Measurements from ENCODE around the gene DLST.
A peak's percentile ranks its signal among the peaks of the same experiment; 100 is the strongest.

Gene DLST

DNA sequence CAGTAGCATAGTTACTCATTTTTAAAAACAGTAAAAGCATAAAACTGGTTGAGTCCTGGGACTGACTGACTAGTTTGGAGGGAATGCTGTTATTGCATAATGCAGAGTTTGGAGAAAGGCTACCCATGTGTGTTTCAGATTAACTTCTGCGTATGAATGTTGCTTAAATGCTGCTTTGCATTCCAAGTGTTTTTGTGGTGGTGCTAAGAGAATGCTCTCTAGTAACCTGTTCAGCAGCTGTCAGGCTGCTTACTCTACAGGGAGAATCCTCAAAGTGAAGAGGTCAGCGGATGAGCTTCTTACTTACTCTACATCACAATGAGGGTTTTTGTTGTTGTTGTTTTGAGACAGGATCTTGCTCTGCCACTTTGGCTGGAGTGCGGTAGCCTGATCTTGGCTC, 4.3 kb downstream of the DLST start:
- H3K56ac ChIP-seq (ENCODE audit: low read length) = no peak overlapping the region
- no peak overlapping the region for H2BK5ac ChIP-seq (ENCODE audit: low read length)
- peaks cover 13% of the 10 kb centered on the region for H3K79me1 ChIP-seq (ENCODE audit: low read length)
- H3K27me3 ChIP-seq (ENCODE audit: insufficient read depth, low read length, poor library complexity) = no peaks in the 10 kb centered on the region
- no peak overlapping the region for H2AK5ac ChIP-seq (ENCODE audit: low read length)
- no peak overlapping the region for H2BK15ac ChIP-seq (replicated peaks; ENCODE audit: low read depth)
- H3K23ac ChIP-seq (ENCODE audit: low read length) = no peak overlapping the region
- DNase-seq = peak; percentile 74
- H3K4me1 ChIP-seq (ENCODE audit: control insufficient read depth, low read depth, low read length) = peaks cover 10% of the 10 kb centered on the region
- no peak overlapping the region for H4K5ac ChIP-seq (ENCODE audit: low read length)
- no peaks in the 10 kb centered on the region for H3K36me3 ChIP-seq (ENCODE audit: control insufficient read depth, insufficient read depth, low read length)
- no peak overlapping the region for H3K18ac ChIP-seq (ENCODE audit: low read length)
- H3K27ac ChIP-seq (ENCODE audit: low read depth, low read length) = no peak overlapping the region
- H3K4ac ChIP-seq (ENCODE audit: low read depth, low read length) = no peak overlapping the region
- no peak overlapping the region for H4K8ac ChIP-seq (ENCODE audit: low read depth, low read length)
- H3K79me2 ChIP-seq (ENCODE audit: control insufficient read depth, insufficient read depth, low read length) = peaks cover 58% of the 10 kb centered on the region
- no peak overlapping the region for H2BK120ac ChIP-seq (ENCODE audit: low read depth, low read length)
- H3K9ac ChIP-seq (ENCODE audit: low read length) = no peak overlapping the region
- WGBS (ENCODE audit: extremely low coverage, insufficient coverage, low lambda C conversion rate) = no CpG with 5 or more reads among the region's 3 CpGs
- no peak overlapping the region for H3K4me3 ChIP-seq (ENCODE audit: low read length)
- H3K4me2 ChIP-seq (ENCODE audit: low read length) = no peak overlapping the region

DNA sequence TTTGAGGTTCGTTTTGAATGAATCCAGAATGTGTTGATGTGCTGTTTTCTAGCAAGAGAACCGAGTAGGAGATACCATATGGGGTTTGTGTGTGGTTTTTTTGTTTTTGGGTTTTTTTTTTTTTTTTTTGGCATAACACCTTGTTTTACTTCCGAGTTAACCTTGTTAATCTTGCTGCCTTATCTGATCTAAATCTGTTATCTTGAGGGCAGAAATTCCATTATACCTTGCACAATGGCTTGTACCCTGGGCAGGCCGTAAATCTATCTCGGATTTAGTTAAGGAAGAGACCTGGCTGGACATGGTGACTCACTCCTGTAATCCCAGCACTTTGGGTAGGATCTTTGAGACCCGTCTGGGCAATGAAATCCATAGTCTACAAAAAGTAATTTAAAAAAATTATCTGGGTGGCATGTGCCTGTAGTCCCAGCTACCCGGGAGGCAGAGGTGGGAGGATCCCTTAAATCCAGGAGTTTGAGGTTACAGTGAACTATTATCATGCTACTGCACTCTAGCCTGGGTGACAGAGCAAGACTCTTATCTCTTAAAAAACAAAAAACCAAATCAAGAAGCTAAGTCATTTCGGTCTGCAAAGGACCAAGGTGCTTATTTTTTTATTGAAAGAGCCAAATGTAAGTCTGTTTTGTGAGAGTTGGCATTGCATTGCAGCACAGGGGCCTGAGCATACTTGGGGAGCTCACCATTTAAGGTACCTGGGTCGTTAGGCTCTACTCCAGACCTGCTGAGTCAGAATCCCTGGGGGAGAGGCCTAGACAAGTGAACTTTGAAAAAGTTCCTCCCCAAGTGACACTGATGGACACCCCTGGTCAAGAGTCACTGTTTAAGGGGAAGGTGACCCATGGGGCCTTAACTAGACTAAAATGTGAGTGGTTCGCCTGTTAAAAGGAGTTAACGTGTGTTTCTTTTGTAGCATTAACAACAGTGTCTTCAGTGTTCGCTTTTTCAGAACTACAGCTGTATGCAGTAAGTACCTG, 6.7 kb downstream of the DLST start:
- Histone ChIP-seq H4K8ac (ENCODE audit: low read depth, low read length) (no peak overlapping the region), H3K4me2 (ENCODE audit: low read length) (no peak overlapping the region), H3K4ac (ENCODE audit: low read depth, low read length) (no peak overlapping the region), H3K79me2 (ENCODE audit: control insufficient read depth, insufficient read depth, low read length) (peaks cover 43% of the 10 kb centered on the region), H4K5ac (ENCODE audit: low read length) (no peak overlapping the region), H3K27me3 (ENCODE audit: insufficient read depth, low read length, poor library complexity) (no peaks in the 10 kb centered on the region), H3K36me3 (ENCODE audit: control insufficient read depth, insufficient read depth, low read length) (peaks cover 2% of the 10 kb centered on the region), H3K9ac (ENCODE audit: low read length) (no peak overlapping the region), H3K56ac (ENCODE audit: low read length) (no peak overlapping the region), H2BK5ac (ENCODE audit: low read length) (no peak overlapping the region), H3K4me3 (ENCODE audit: low read length) (no peak overlapping the region), H2BK120ac (ENCODE audit: low read depth, low read length) (no peak overlapping the region), H2BK15ac (replicated peaks; ENCODE audit: low read depth) (no peak overlapping the region), H3K79me1 (ENCODE audit: low read length) (peaks cover 7% of the 10 kb centered on the region), H3K18ac (ENCODE audit: low read length) (no peak overlapping the region), H3K27ac (ENCODE audit: low read depth, low read length) (no peak overlapping the region), H2AK5ac (ENCODE audit: low read length) (no peak overlapping the region), H3K4me1 (ENCODE audit: control insufficient read depth, low read depth, low read length) (peaks cover 10% of the 10 kb centered on the region), H3K23ac (ENCODE audit: low read length) (no peak overlapping the region)
- WGBS (ENCODE audit: extremely low coverage, insufficient coverage, low lambda C conversion rate) = no CpG with 5 or more reads among the region's 12 CpGs
- peak; percentile 54 for DNase-seq

DNA sequence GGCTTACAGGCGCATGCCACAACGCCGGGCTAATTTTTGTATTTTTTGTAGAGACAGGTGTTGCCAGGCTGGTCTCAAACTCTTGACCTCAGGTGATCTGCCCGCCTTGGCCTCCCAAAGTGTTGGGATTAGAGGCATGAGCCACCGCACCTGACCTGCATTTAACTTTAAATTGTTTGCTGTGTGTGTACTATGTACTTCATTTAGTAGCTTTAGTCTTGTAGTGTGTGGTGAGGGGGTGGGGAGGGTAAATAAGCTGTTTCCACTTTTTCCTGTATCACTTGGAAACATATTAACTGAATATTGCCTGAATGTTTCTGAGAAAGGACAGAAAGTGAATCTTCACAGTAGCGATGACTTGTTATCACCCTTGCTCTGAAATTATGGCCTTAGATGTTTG, 8.5 kb downstream of the DLST start:
- Histone ChIP-seq H3K18ac (ENCODE audit: low read length) (no peak overlapping the region), H3K23ac (ENCODE audit: low read length) (no peak overlapping the region), H3K4me1 (ENCODE audit: control insufficient read depth, low read depth, low read length) (peaks cover under 1% of the 10 kb centered on the region), H4K8ac (ENCODE audit: low read depth, low read length) (no peak overlapping the region), H2BK15ac (replicated peaks; ENCODE audit: low read depth) (no peak overlapping the region), H2AK5ac (ENCODE audit: low read length) (no peak overlapping the region), H2BK5ac (ENCODE audit: low read length) (no peak overlapping the region), H4K5ac (ENCODE audit: low read length) (no peak overlapping the region), H3K27me3 (ENCODE audit: insufficient read depth, low read length, poor library complexity) (no peaks in the 10 kb centered on the region), H3K79me2 (ENCODE audit: control insufficient read depth, insufficient read depth, low read length) (peaks cover 25% of the 10 kb centered on the region), H3K56ac (ENCODE audit: low read length) (no peak overlapping the region), H2BK120ac (ENCODE audit: low read depth, low read length) (no peak overlapping the region), H3K79me1 (ENCODE audit: low read length) (peaks cover 4% of the 10 kb centered on the region), H3K36me3 (ENCODE audit: control insufficient read depth, insufficient read depth, low read length) (peaks cover 9% of the 10 kb centered on the region), H3K4ac (ENCODE audit: low read depth, low read length) (no peak overlapping the region), H3K4me2 (ENCODE audit: low read length) (no peak overlapping the region), H3K27ac (ENCODE audit: low read depth, low read length) (no peak overlapping the region), H3K4me3 (ENCODE audit: low read length) (no peak overlapping the region), H3K9ac (ENCODE audit: low read length) (no peak overlapping the region)
- no CpG with 5 or more reads among the region's 6 CpGs for WGBS (ENCODE audit: extremely low coverage, insufficient coverage, low lambda C conversion rate)
- DNase-seq = no peak

DNA sequence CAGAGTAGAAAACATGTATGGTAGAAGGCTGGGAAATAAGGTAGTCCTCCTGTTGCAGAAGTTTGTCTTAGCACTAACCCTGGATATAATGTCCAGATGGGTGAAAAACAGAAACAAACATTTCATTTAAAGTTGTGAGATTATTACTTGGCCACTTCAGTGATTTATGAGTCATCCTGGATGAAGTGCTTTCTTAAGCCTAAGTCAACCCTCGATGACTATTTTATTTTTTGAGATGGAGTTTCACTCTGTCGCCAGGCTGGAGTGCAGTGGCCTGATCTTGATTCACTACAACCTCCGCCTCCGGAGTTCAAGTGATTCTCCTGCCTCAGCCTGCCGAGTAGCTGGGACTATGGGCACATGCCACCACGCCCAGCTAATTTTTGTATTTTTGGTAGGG, 10.2 kb downstream of the DLST start:
- Histone ChIP-seq H3K36me3 (ENCODE audit: control insufficient read depth, insufficient read depth, low read length) (peaks cover 12% of the 10 kb centered on the region), H3K4me2 (ENCODE audit: low read length) (no peak overlapping the region), H2BK5ac (ENCODE audit: low read length) (no peak overlapping the region), H3K4ac (ENCODE audit: low read depth, low read length) (no peak overlapping the region), H3K4me3 (ENCODE audit: low read length) (no peak overlapping the region), H3K27ac (ENCODE audit: low read depth, low read length) (no peak overlapping the region), H3K23ac (ENCODE audit: low read length) (no peak overlapping the region), H3K9ac (ENCODE audit: low read length) (no peak overlapping the region), H3K56ac (ENCODE audit: low read length) (no peak overlapping the region), H2BK15ac (replicated peaks; ENCODE audit: low read depth) (no peak overlapping the region), H3K79me2 (ENCODE audit: control insufficient read depth, insufficient read depth, low read length) (peaks cover 9% of the 10 kb centered on the region), H3K4me1 (ENCODE audit: control insufficient read depth, low read depth, low read length) (no peaks in the 10 kb centered on the region), H3K27me3 (ENCODE audit: insufficient read depth, low read length, poor library complexity) (no peaks in the 10 kb centered on the region), H3K79me1 (ENCODE audit: low read length) (peaks cover 3% of the 10 kb centered on the region), H2AK5ac (ENCODE audit: low read length) (no peak overlapping the region), H2BK120ac (ENCODE audit: low read depth, low read length) (no peak overlapping the region), H4K5ac (ENCODE audit: low read length) (no peak overlapping the region), H4K8ac (ENCODE audit: low read depth, low read length) (no peak overlapping the region), H3K18ac (ENCODE audit: low read length) (no peak overlapping the region)
- no CpG with 5 or more reads among the region's 6 CpGs for WGBS (ENCODE audit: extremely low coverage, insufficient coverage, low lambda C conversion rate)
- DNase-seq = no peak

DNA sequence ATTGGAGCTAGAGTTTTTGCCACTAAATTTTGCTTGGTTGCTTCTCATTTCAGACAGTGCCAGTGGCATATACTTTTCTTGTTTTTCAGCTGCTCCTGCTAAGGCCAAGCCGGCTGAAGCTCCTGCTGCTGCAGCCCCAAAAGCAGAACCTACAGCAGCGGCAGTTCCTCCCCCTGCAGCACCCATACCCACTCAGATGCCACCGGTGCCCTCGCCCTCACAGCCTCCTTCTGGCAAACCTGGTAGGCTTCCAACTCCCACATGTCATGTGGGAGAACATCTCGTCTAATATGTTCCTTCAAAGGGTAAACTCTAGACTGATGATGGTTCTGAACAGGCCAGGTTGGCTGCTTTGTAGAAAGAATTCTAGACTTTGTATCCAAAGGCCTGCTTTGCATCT, 11.0 kb downstream of the DLST start:
- Histone ChIP-seq H3K27me3 (ENCODE audit: insufficient read depth, low read length, poor library complexity) (no peaks in the 10 kb centered on the region), H3K4me3 (ENCODE audit: low read length) (no peak overlapping the region), H2BK120ac (ENCODE audit: low read depth, low read length) (no peak overlapping the region), H3K79me2 (ENCODE audit: control insufficient read depth, insufficient read depth, low read length) (peaks cover 8% of the 10 kb centered on the region), H3K4me1 (ENCODE audit: control insufficient read depth, low read depth, low read length) (no peaks in the 10 kb centered on the region), H4K5ac (ENCODE audit: low read length) (no peak overlapping the region), H3K27ac (ENCODE audit: low read depth, low read length) (no peak overlapping the region), H2AK5ac (ENCODE audit: low read length) (no peak overlapping the region), H3K23ac (ENCODE audit: low read length) (no peak overlapping the region), H3K18ac (ENCODE audit: low read length) (no peak overlapping the region), H2BK15ac (replicated peaks; ENCODE audit: low read depth) (no peak overlapping the region), H3K9ac (ENCODE audit: low read length) (no peak overlapping the region), H3K36me3 (ENCODE audit: control insufficient read depth, insufficient read depth, low read length) (peaks cover 12% of the 10 kb centered on the region), H3K56ac (ENCODE audit: low read length) (no peak overlapping the region), H3K4ac (ENCODE audit: low read depth, low read length) (no peak overlapping the region), H4K8ac (ENCODE audit: low read depth, low read length) (no peak overlapping the region), H3K4me2 (ENCODE audit: low read length) (no peak overlapping the region), H3K79me1 (ENCODE audit: low read length) (peaks cover 3% of the 10 kb centered on the region), H2BK5ac (ENCODE audit: low read length) (no peak overlapping the region)
- WGBS (ENCODE audit: extremely low coverage, insufficient coverage, low lambda C conversion rate) = no CpG with 5 or more reads among the region's 5 CpGs
- DNase-seq = no peak

All from mesendoderm (in vitro differentiated cells).